ENCODE results near the gene TNC.

GRCh38 chr9:115008536-115009270, 109.3 kb downstream of the TNC start:
- TF ChIP-seq, protein P1, sequence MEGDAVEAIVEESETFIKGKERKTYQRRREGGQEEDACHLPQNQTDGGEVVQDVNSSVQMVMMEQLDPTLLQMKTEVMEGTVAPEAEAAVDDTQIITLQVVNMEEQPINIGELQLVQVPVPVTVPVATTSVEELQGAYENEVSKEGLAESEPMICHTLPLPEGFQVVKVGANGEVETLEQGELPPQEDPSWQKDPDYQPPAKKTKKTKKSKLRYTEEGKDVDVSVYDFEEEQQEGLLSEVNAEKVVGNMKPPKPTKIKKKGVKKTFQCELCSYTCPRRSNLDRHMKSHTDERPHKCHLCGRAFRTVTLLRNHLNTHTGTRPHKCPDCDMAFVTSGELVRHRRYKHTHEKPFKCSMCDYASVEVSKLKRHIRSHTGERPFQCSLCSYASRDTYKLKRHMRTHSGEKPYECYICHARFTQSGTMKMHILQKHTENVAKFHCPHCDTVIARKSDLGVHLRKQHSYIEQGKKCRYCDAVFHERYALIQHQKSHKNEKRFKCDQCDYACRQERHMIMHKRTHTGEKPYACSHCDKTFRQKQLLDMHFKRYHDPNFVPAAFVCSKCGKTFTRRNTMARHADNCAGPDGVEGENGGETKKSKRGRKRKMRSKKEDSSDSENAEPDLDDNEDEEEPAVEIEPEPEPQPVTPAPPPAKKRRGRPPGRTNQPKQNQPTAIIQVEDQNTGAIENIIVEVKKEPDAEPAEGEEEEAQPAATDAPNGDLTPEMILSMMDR (IDR thresholded peaks at IDR 0.05), result no peak
- no peak for TF ChIP-seq POLR2A (IDR thresholded peaks at IDR 0.05)
